GM21515 (cell line): ENCODE results near the gene OR4K15.
"Not testable (repeated sequence)": the region's sequence is repeated elsewhere in the genome, so short reads cannot be mapped to it uniquely, and the experiment has no call there.

Source experiments
- ATAC-seq: cut with Tn5 transposase; IDR thresholded peaks from one replicate; pipeline ENCODE4 v1.9.1; 2021; ENCODE audit not compliant: unreplicated experiment

The OR4K15 gene, protein sequence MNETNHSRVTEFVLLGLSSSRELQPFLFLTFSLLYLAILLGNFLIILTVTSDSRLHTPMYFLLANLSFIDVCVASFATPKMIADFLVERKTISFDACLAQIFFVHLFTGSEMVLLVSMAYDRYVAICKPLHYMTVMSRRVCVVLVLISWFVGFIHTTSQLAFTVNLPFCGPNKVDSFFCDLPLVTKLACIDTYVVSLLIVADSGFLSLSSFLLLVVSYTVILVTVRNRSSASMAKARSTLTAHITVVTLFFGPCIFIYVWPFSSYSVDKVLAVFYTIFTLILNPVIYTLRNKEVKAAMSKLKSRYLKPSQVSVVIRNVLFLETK

DNA sequence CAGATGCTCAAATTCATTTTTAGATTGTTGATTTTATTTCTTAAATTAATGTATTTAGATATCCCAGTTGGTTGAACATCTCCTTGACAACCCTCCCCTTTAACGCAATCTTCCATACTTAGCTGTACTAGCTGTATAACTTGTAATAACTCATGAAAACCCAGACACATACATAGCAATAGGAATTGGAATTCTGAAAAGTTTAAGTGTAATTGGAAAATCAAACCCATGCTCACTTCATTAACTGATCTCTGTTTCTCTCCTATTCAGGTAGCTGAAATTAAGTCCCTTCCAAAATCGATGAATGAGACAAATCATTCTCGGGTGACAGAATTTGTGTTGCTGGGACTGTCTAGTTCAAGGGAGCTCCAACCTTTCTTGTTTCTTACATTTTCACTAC, at the start of gene OR4K15:
Gene OR4K15, plus strand, starts transcription at position 301 of the 400 bp plus-strand sequence. Its CDS starts 0 bp downstream, at position 301.
- ATAC-seq, result no peak

DNA sequence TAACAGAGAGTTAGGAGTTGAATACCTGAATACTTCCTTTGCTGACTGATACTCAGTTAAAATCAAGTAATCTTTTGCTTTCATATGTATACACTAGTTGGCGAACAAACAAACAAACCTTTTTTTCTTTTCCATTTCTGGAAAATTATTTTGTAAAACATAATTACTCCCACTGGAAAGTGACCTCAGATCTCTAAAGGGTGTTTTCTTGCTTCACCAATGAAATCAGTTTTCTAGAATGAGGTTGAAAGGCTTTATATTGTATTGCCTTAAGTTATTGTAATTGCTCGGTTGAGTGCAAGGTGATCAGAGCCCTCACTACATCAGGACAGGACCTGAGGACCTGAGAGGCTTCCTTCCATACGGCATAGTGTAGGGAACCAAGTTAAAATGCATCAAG, 44.8 kb upstream of the OR4K15 start, which contains the start of gene OR4K1:
Gene OR4K1, plus strand, starts transcription at position 301 of the 400 bp plus-strand sequence. CDS start 4,750 bp downstream, outside the sequence.
- no peak for ATAC-seq

DNA sequence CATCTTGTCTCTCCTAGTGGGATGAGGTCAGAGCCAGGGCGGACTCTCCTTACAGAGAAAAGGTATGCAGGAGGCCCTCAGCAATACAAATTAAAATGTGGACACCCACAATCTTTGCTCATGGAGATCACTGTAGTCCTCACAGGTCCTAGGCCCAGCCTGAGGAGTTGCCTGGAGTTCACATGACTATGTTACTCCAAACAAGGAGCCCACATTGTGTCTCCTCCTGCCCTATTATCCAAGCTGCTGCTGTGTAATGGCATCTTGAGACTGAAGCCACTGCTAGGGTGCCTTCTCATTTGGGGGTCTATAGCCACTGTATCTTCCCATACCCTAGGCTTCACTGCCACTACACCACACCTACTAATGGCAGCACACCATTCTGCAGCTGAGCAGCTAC, 33.7 kb upstream of the OR4K15 start:
- no peak for ATAC-seq

DNA sequence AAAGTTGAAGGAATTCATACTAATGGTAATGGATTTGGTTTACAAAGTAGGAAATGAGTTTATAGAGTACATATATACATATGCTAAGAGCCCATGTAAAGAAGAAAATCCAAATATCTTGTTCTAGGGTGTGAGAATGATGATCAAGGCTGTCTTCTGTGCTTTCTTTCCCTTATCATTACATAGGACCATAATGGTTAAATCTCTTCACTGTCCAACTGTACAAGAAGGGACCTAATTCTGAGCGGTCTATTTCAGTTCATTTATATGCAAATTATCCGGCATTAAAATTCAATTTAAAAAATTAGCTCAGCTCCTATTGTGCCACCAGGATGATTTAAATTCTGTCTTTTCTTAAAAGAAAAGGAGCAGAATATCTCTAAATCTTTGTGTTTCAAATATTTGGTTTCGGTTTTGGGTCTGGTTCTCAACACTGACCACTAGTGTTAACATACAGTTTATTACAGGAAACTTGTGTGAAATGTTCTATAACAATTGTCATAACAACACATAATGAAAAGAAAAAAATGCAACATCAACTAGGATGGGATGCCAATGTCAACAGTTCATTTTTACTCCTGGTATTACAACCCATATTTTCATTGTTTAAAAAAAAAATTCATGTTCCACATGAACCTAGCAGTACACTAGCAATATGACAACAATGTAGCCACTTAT, 27.8 kb upstream of the OR4K15 start:
- no peak for ATAC-seq

DNA sequence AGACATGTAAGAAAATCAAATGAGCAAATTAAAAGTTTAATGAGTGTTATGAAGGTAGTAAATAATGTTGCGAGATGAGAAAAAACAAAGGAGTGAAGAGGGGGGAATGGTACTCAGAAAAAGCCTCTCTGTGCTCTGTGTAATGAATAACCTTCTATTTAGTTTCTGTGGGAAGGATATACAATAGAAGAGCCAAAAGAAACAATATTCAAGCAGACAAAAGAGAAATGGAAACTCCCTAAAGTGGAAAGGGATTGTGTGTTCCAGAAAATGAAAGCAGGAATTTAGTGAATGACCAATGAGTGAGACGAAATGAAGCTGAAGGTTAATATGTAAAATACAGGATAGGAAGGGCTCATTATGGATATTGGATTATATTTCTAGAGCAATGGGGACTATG, 26.2 kb upstream of the OR4K15 start:
- no peak for ATAC-seq

DNA sequence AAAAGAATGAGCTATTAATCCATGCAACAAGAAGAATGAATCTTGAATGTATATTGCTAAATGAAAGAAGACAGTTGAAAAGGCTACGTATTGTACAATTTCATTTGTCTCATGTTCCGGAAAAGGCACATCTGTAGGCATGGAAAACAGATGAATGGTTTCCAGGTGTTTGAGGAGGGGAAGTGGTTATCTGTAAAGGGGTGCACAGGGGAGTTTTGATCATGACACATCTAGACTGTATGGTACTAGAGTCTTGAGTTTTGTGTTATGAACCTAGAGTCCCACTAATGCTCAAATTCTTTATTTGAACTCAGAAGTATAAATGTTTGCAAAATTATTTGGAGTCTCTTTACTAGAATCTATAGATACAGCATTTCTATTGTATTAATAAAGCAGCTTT, 5.7 kb upstream of the OR4K15 start:
- not testable (repeated sequence) for ATAC-seq

DNA sequence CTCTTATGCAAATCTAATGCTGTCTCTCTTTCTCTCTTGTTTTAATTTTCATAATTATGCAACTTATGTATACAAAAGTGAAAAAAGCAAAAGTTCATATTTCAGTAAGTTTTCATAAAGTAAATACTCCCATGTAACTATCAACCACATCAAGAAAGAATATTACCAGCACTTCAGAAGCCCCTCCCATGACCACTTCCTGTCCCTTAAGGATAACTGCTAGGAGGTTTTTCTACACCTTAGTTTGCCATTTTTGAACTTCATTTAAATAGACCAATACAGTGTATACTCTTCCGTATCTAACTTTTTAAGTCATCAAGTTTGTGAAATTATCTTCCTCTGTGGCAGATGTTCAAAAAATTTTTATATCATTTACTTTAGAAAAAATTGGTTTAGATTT, 547 bp upstream of the OR4K15 start:
- ATAC-seq, result no peak

DNA sequence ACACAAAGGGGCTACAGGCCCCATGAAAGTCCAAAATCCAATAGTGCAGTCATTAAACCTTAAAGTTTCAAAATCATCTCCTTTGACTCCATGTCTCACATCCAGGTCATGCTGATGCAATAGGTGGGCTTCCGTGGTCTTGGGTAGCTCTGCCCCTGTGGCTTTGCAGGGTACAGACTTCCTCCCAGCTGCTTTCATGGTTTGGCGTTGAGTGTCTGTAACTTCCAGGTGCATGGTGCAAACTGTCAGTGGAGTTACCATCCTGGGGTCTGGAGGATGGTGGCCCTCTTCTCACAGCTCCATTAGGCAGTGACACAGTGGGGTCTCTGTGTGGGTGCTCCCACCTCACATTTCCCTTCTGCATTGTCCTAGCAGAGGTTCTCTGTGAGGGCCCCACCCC, 18.0 kb downstream of the OR4K15 start:
- no peak for ATAC-seq

DNA sequence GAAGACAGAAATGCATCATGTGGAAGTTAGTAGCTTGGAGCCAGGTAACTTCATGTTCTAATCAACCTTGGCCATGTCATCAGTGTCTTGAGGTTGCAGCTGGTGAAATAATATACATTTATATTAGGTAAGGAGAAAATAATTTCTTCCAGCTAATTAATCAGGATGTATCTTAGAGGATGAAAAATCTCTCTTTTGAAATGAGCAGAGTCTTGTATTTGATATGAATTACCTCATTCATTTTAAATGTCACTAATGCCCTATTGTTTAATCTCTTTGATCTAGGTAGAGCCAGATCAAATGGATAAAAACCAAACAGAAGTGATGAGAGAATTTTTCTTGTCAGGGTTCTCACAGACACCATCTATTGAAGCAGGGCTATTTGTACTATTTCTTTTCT, 26.5 kb downstream of the OR4K15 start, which contains the start of gene OR4Q2:
Gene OR4Q2, plus strand, starts transcription at position 301 of the 400 bp plus-strand sequence.
- no peak for ATAC-seq

DNA sequence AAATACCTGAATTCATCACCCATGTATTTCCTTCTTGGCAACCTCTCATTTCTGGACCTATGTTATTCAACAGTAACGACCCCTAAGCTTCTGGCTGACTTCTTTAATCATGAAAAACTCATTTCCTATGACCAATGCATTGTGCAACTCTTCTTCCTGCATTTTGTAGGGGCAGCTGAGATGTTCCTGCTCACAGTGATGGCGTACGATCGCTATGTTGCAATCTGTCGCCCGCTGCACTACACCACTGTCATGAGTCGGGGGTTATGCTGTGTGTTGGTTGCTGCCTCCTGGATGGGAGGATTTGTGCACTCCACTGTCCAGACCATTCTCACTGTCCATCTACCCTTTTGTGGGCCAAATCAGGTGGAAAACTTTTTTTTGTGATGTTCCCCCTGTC, 26.9 kb downstream of the OR4K15 start:
- no peak for ATAC-seq

DNA sequence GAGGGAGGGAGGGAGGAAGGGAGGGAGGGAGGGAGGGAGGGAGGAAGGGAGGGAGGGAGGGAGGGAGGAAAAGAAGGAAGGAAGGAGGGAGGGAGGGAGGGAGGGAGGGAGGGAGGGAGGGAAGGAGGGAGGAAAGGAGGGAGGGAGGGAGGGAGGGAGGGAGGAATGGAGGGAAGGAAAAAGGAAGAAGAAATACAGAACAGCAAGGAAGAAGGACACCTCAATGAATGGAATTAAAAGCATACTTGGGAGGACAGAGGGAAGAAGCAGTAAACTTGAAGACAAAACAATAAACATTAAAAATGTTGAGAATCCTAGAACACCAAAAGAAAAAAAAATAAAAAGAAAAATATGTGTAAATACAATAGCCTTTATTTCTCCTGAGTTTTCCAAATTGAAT, 32.8 kb downstream of the OR4K15 start:
- no peak for ATAC-seq

DNA sequence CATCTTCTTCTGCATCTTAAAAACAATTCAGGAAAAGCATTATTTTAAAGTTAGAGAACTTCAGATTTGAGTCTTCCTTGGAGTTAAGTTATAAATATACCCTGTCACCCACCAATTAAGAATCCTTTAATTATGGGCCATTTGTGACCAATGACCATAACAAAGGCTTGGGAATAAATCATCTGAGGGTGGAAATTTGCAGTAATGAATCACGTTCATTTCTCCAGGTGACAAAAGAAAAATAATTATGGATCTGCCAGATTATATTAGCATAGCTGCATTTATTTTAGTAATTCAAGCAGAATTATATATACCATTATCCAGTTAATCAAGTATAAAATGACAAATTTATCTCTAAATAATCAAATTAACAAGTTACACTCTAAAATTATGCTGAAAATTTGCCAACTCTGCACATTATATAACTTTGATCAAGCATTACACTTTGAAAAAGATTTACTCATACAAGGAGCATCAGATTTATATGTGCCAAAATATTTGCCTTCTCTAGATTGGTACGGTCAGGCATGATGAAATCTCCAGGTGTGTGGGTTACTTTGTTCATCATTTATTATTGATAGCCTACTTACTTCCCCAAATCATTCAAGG, 44.0 kb downstream of the OR4K15 start, which contains the start of gene OR4K14:
Gene OR4K14, minus strand, starts transcription at position 51 of the 609 bp plus-strand sequence. CDS start 4,114 bp downstream, outside the sequence.
- no peak for ATAC-seq
